Testis (tissue), 3 donors: ENCODE measurements around the gene SKI. TPM values are rescaled to one million over a fixed set of nuclear protein-coding genes. Genes with fewer than 3 reads are reported as not detected.

Source experiments
- DNase-seq: peaks from one replicate; pipeline ENCODE4 v3.0.0-alpha.2; 2019
- H3K27ac ChIP-seq, 2 donors: fragments of 200-600 bp; sonication (generic); one replicate each; pipeline ENCODE4 v1.5.1; 2019
- H3K27me3 ChIP-seq: fragments of 200-600 bp; sonication (generic); one replicate; pipeline ENCODE4 v1.5.1; 2019
- H3K36me3 ChIP-seq: fragments of 200-600 bp; sonication (generic); one replicate; pipeline ENCODE4 v1.5.1; 2017; ENCODE audit warnings: low read depth; ENCODE audit errors: missing control alignments
- H3K4me1 ChIP-seq: fragments of 200-600 bp; sonication (generic); one replicate; pipeline ENCODE4 v1.5.1; 2019
- H3K4me3 ChIP-seq, 2 donors: fragments of 200-600 bp; sonication (generic); one replicate each; pipeline ENCODE4 v1.5.1; 2017 to 2019
- H3K9me3 ChIP-seq: fragments of 200-600 bp; sonication (generic); one replicate; pipeline ENCODE4 v1.5.1; 2017
- CTCF ChIP-seq, 3 experiments: fragments of 450-650 bp in 2 of 3; fragments of 200-600 bp in 1 of 3; sonication (generic) in 1 of 3; IDR thresholded peaks; one replicate each; pipeline ENCODE4 v1.5.1; 2016 to 2019; ENCODE audit warnings: antibody characterized with exemption in 3 of 3, mild to moderate bottlenecking in 2 of 3, moderate library complexity in 1 of 3
- POLR2A ChIP-seq: fragments of 450-650 bp; IDR thresholded peaks from one replicate; pipeline ENCODE4 v1.6.1; 2017; ENCODE audit warnings: antibody characterized with exemption, mild to moderate bottlenecking, moderate library complexity
- WGBS, 2 donors: methylation state at CpG; one replicate each; pipeline ENCODE4 v1.1.5; 2018; 5-methylcytosine and 5-hydroxymethylcytosine counted together
- intact Hi-C: fragments of 100-400 bp; cut with DNase I; formaldehyde crosslinking; loops from one replicate; pipeline ENCODE4 v1.15.1; 2023; ENCODE audit warnings: low total_unique reads
- polyA plus RNA-seq: library from polyadenylated mRNA; stranded (reverse); fragments of 350-450 nt; fragmentation: Illumina TruSeq; extraction: RNeasy Lipid Tissue Mini Kit (QIAGEN cat#74804); gene quantifications from one replicate; pipeline ENCODE4 v1.2.3, GENCODE V29; 2014; ENCODE audit warnings: low read depth, low replicate concordance; ENCODE audit not compliant: insufficient read depth
- total RNA-seq, 2 donors: library from RNA; depleted of rRNA; stranded (reverse); fragments of >200 nt; gene quantifications; one replicate each; pipeline ENCODE4 v1.2.3, GENCODE V29; 2016

SKI gene
- total and polyA plus RNA-seq, 3 donors from 2014 or later: 40.2 to 87.1 (median 85.7) TPM

GRCh38 chr1:2203671-2204414 lies 24.3 kb upstream of the SKI start:
- H3K36me3 ChIP-seq: no peaks in the 10 kb centered on the region
- H3K27me3 ChIP-seq: no peaks in the 10 kb centered on the region
- peak overlapping the region in 1 of 2 donors; percentile 44 for H3K4me3 ChIP-seq
- TF ChIP-seq POLR2A (no peak), CTCF (IDR thresholded peaks at IDR 0.05) (no peak)
- WGBS, 2 donors: 42 to 57% methylated on average over 15 to 22 of the region's 25 CpGs
- no peak for DNase-seq
- H3K27ac ChIP-seq: peak overlapping the region; percentile 14 to 90
- intact Hi-C loops: loop anchor here (10.0 kb wide), 1 partner anchor 111 kb away; no protein-coding TSS in a partner anchor
- H3K4me1 ChIP-seq: peaks cover 38% of the 10 kb centered on the region
- no peaks in the 10 kb centered on the region for H3K9me3 ChIP-seq

- 0 to 1% methylated on average over 8 to 29 of the region's 60 CpGs for WGBS, 2 donors
- DNase-seq: peak; percentile 73
- H3K4me3 ChIP-seq: peak overlapping the region; percentile 37 to 44
- peaks cover 41% of the 10 kb centered on the region for H3K4me1 ChIP-seq
- peak overlapping the region; percentile 14 to 90 for H3K27ac ChIP-seq
- no peak for TF ChIP-seq POLR2A
- TF ChIP-seq CTCF (IDR thresholded peaks at IDR 0.05): no peak
- no peaks in the 10 kb centered on the region for H3K9me3 ChIP-seq
- H3K27me3 ChIP-seq: no peaks in the 10 kb centered on the region
- intact Hi-C loops: loop anchor here (10.0 kb wide), 1 partner anchor 110 kb away; no protein-coding TSS in a partner anchor
- no peaks in the 10 kb centered on the region for H3K36me3 ChIP-seq
Observed at GRCh38 chr1:2204415-2205190, 23.5 kb upstream of the SKI start.

- TF ChIP-seq POLR2A (no peak), CTCF (IDR thresholded peaks at IDR 0.05) (no peak)
- peak; percentile 97 for DNase-seq
- 21 to 37% methylated on average over 4 to 62 of the region's 84 CpGs for WGBS, 2 donors
- Histone ChIP-seq H3K27ac (peak overlapping the region; percentile 67 to 94), H3K36me3 (no peaks in the 10 kb centered on the region), H3K9me3 (no peaks in the 10 kb centered on the region), H3K27me3 (no peaks in the 10 kb centered on the region), H3K4me3 (peak overlapping the region; percentile 54 to 55), H3K4me1 (peaks cover 43% of the 10 kb centered on the region)
- intact Hi-C loops: loop anchor here (10.0 kb wide), 1 partner anchor 109 kb away; no protein-coding TSS in a partner anchor
Observed at GRCh38 chr1:2205191-2205952, 22.7 kb upstream of the SKI start.

- H3K9me3 ChIP-seq: no peaks in the 10 kb centered on the region
- no peaks in the 10 kb centered on the region for H3K36me3 ChIP-seq
- intact Hi-C loops: loop anchor here (10.0 kb wide), 1 partner anchor 108 kb away; no protein-coding TSS in a partner anchor
- TF ChIP-seq POLR2A (no peak), CTCF (IDR thresholded peaks at IDR 0.05) (no peak)
- peak overlapping the region; percentile 82 to 94 for H3K27ac ChIP-seq
- no peak for DNase-seq
- peaks cover 43% of the 10 kb centered on the region for H3K4me1 ChIP-seq
- WGBS, 2 donors: 52 to 65% methylated on average over 9 to 16 of the region's 16 CpGs
- H3K27me3 ChIP-seq: no peaks in the 10 kb centered on the region
- H3K4me3 ChIP-seq: no peak overlapping the region
Observed at GRCh38 chr1:2206813-2207487, 21.2 kb upstream of the SKI start.
